ENCODE measurements around the gene NIM1K. TPM values are rescaled to one million over a fixed set of nuclear protein-coding genes. Genes with fewer than 3 reads are reported as not detected.
"Not testable (repeated sequence)": the region's sequence is repeated elsewhere in the genome, so short reads cannot be mapped to it uniquely, and the experiment has no call there.

NIM1K gene
- total RNA-seq, 1 donor from 2014 or later = 0.54 TPM

GRCh38 chr5:43304525-43304924 is 112.5 kb downstream of the NIM1K start:
- H3K27me3 Mint-ChIP-seq (ENCODE audit: low read depth, unreplicated experiment) = no peaks in the 10 kb centered on the region
- H3K79me2 ChIP-seq (ENCODE audit: insufficient read depth, low read length) = peaks cover 86% of the 10 kb centered on the region
- H3K9me3 Mint-ChIP-seq (ENCODE audit: unreplicated experiment) = no peaks in the 10 kb centered on the region
- FAIRE-seq = no peak
- H4K20me1 ChIP-seq (ENCODE audit: insufficient read depth, low read length) = peaks cover 84% of the 10 kb centered on the region
- DNase-seq (ENCODE audit: low read depth) = no peak
- no peak overlapping the region for H3K27ac Mint-ChIP-seq (ENCODE audit: unreplicated experiment)
- TF ChIP-seq EZH2 (IDR thresholded peaks at IDR 0.05; ENCODE audit: insufficient read depth, low read length) (no peak), CTCF (IDR thresholded peaks at IDR 0.05; ENCODE audit: insufficient read depth, low read depth, low read length) (no peak)
- peaks cover 13% of the 10 kb centered on the region for H3K36me3 ChIP-seq (ENCODE audit: insufficient read depth, low read length)
- no peak overlapping the region for H3K4me3 ChIP-seq (ENCODE audit: insufficient read depth, low read depth, low read length)
- no peaks in the 10 kb centered on the region for H3K9me3 ChIP-seq (ENCODE audit: insufficient read depth, low read depth, low read length)
- no peak overlapping the region for H3K27ac ChIP-seq (ENCODE audit: low read depth, low read length)
- no peaks in the 10 kb centered on the region for H3K36me3 Mint-ChIP-seq (ENCODE audit: low read depth, unreplicated experiment)
- H3K4me2 ChIP-seq (ENCODE audit: low read length) = no peak overlapping the region
- H3K9ac ChIP-seq (ENCODE audit: low read length) = no peak overlapping the region
- no peak overlapping the region for H3K4me3 Mint-ChIP-seq (ENCODE audit: unreplicated experiment)
- H3K27me3 ChIP-seq (ENCODE audit: insufficient read depth, low read length) = no peaks in the 10 kb centered on the region
- no peak overlapping the region for H2AFZ ChIP-seq (ENCODE audit: low read depth, low read length)
- no peaks in the 10 kb centered on the region for H3K4me1 ChIP-seq (ENCODE audit: insufficient read depth, low read length)
- H3K4me1 Mint-ChIP-seq (ENCODE audit: low read depth, unreplicated experiment) = peaks cover 39% of the 10 kb centered on the region

- Histone ChIP-seq H3K4me2 (ENCODE audit: low read length) (no peak overlapping the region), H3K79me2 (ENCODE audit: insufficient read depth, low read length) (peaks cover 86% of the 10 kb centered on the region), H4K20me1 (ENCODE audit: insufficient read depth, low read length) (peaks cover 84% of the 10 kb centered on the region), H3K36me3 (ENCODE audit: insufficient read depth, low read length) (peaks cover 5% of the 10 kb centered on the region), H3K9me3 (ENCODE audit: insufficient read depth, low read depth, low read length) (no peaks in the 10 kb centered on the region), H2AFZ (ENCODE audit: low read depth, low read length) (no peak overlapping the region), H3K27ac (ENCODE audit: low read depth, low read length) (no peak overlapping the region), H3K4me1 (ENCODE audit: insufficient read depth, low read length) (no peaks in the 10 kb centered on the region), H3K9ac (ENCODE audit: low read length) (no peak overlapping the region), H3K27me3 (ENCODE audit: insufficient read depth, low read length) (no peaks in the 10 kb centered on the region), H3K4me3 (ENCODE audit: insufficient read depth, low read depth, low read length) (no peak overlapping the region)
- Mint-ChIP-seq H3K36me3 (ENCODE audit: low read depth, unreplicated experiment) (no peaks in the 10 kb centered on the region), H3K4me1 (ENCODE audit: low read depth, unreplicated experiment) (peaks cover 50% of the 10 kb centered on the region), H3K27me3 (ENCODE audit: low read depth, unreplicated experiment) (no peaks in the 10 kb centered on the region), H3K27ac (ENCODE audit: unreplicated experiment) (no peak overlapping the region), H3K9me3 (ENCODE audit: unreplicated experiment) (no peaks in the 10 kb centered on the region), H3K4me3 (ENCODE audit: unreplicated experiment) (no peak overlapping the region)
- peak; percentile 42 for DNase-seq (ENCODE audit: low read depth)
- TF ChIP-seq CTCF (IDR thresholded peaks at IDR 0.05; ENCODE audit: insufficient read depth, low read depth, low read length) = peak; percentile 63
- no peak for TF ChIP-seq EZH2 (IDR thresholded peaks at IDR 0.05; ENCODE audit: insufficient read depth, low read length)
- FAIRE-seq = no peak
Measured at GRCh38 chr5:43305948-43306565, 114.0 kb downstream of the NIM1K start.

GRCh38 chr5:43306954-43307353 is 114.9 kb downstream of the NIM1K start:
- not testable (repeated sequence) for H3K9ac ChIP-seq (ENCODE audit: low read length); H3K9me3 Mint-ChIP-seq (ENCODE audit: unreplicated experiment)
- peaks cover 85% of the 10 kb centered on the region for H4K20me1 ChIP-seq (ENCODE audit: insufficient read depth, low read length)

More at GRCh38 chr5:43306954-43307353, 114.9 kb downstream of the NIM1K start:
- H3K36me3 ChIP-seq (ENCODE audit: insufficient read depth, low read length); H3K36me3 Mint-ChIP-seq (ENCODE audit: low read depth, unreplicated experiment); H3K27me3 ChIP-seq (ENCODE audit: insufficient read depth, low read length); FAIRE-seq; DNase-seq (ENCODE audit: low read depth); H3K27ac ChIP-seq (ENCODE audit: low read depth, low read length); H3K27ac Mint-ChIP-seq (ENCODE audit: unreplicated experiment); H3K4me1 ChIP-seq (ENCODE audit: insufficient read depth, low read length); H3K9me3 ChIP-seq (ENCODE audit: insufficient read depth, low read depth, low read length); H2AFZ ChIP-seq (ENCODE audit: low read depth, low read length); H3K4me3 ChIP-seq (ENCODE audit: insufficient read depth, low read depth, low read length); H3K27me3 Mint-ChIP-seq (ENCODE audit: low read depth, unreplicated experiment); H3K4me3 Mint-ChIP-seq (ENCODE audit: unreplicated experiment); H3K4me2 ChIP-seq (ENCODE audit: low read length): not testable (repeated sequence)
- H3K4me1 Mint-ChIP-seq (ENCODE audit: low read depth, unreplicated experiment) = peaks cover 54% of the 10 kb centered on the region
- H3K79me2 ChIP-seq (ENCODE audit: insufficient read depth, low read length) = peaks cover 86% of the 10 kb centered on the region

Measured in astrocyte (in vitro differentiated cells and primary cell).